ENCODE results near the gene POU6F2. TPM values are rescaled to one million over a fixed set of nuclear protein-coding genes. Genes with fewer than 3 reads are reported as not detected.

The POU6F2 gene
- total RNA-seq, 1 donor from 2014 or later, result 0.78 TPM

DNA sequence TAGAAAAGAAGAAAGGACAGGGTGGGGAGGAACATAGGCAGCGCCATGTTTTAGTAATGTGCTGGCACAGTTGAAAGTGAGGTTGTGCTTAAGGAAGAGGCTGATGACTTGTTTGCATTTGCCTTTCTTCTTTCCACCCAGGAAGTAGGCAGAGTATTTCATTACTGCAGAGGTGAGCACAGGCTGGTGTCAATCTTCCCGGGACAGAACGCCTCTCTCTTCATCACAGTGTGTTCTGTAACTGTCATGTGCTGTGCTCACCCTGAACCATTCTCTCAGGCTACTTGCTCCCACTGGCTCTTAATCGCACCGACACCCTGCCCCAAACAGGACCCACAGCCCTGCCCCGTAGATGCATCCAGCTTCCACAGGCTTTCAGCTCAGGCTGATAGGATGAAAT, 452.7 kb downstream of the POU6F2 start:
- no peaks in the 10 kb centered on the region for H3K4me1 ChIP-seq
- TF ChIP-seq, protein P1, sequence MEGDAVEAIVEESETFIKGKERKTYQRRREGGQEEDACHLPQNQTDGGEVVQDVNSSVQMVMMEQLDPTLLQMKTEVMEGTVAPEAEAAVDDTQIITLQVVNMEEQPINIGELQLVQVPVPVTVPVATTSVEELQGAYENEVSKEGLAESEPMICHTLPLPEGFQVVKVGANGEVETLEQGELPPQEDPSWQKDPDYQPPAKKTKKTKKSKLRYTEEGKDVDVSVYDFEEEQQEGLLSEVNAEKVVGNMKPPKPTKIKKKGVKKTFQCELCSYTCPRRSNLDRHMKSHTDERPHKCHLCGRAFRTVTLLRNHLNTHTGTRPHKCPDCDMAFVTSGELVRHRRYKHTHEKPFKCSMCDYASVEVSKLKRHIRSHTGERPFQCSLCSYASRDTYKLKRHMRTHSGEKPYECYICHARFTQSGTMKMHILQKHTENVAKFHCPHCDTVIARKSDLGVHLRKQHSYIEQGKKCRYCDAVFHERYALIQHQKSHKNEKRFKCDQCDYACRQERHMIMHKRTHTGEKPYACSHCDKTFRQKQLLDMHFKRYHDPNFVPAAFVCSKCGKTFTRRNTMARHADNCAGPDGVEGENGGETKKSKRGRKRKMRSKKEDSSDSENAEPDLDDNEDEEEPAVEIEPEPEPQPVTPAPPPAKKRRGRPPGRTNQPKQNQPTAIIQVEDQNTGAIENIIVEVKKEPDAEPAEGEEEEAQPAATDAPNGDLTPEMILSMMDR (IDR thresholded peaks at IDR 0.05), result no peak
- intact Hi-C loops (cut with DNase I), result no loop called here
- H3K9me3 ChIP-seq, result no peaks in the 10 kb centered on the region
- H3K27ac ChIP-seq, result no peak overlapping the region
- no peaks in the 10 kb centered on the region for H3K27me3 ChIP-seq
- DNase-seq, result no peak
- ATAC-seq, result no peak
- H3K36me3 ChIP-seq, result no peaks in the 10 kb centered on the region
- no peak overlapping the region for H3K4me3 ChIP-seq

DNA sequence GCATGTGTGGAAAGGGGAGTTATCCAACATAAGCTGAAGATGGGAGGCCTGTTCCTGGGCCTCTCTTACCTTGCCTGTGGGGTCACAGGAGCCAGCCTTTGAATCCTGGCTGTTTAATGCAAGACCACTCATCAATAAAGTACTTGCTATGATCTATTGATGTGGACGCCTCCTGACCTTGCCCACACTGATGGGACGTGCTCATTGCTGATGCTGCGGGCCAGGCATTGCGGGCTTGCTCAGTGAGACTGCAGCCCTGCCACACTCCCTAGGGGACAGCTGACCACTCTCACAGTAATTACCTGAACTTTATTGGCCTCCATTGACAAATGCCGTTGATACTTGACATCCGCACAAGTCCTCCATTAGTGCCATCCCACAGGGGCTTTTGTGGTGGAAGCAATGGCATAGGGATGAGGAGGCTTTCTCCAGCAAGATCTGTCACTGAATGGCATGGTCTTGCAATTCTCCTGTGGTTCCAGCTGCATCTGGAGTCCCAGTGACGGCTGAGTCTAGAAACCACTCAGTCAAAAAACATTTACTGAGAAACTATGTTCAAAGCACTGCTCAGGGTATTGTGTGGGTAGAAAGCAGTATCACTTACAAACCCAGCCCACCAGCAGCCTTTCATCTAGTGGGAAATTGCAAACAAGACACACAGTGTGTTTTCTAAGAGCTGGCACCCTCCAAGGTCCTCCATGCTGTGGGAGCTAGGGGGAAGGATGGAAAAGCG, 453.4 kb downstream of the POU6F2 start:
- DNase-seq, result no peak
- no peak overlapping the region for H3K27ac ChIP-seq
- TF ChIP-seq, protein P1 (IDR thresholded peaks at IDR 0.05), result no peak
- no peaks in the 10 kb centered on the region for H3K36me3 ChIP-seq
- no peaks in the 10 kb centered on the region for H3K27me3 ChIP-seq
- H3K4me1 ChIP-seq, result no peaks in the 10 kb centered on the region
- no peaks in the 10 kb centered on the region for H3K9me3 ChIP-seq
- intact Hi-C loops (cut with DNase I), result no loop called here
- H3K4me3 ChIP-seq, result no peak overlapping the region
- ATAC-seq, result no peak

DNA sequence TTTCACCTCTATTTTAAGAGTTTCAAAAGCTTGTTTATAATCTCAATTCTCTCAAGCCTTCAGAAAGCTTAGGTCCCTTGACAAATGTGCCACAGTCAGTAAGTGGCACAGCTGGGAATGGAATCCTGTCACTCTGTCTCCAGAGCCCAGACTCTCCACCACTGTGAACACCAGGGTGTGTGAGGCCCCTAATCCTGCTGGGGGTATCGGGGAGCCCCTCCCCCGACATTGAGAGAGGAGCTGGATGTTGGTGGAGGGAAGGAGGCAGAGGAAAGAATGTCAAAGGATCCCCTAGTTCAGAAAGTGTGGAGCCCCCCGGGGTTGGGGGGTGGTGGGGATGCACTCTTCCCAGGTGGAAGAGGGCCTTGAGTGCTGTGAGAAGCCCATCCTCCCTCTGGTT, 454.7 kb downstream of the POU6F2 start:
- TF ChIP-seq, protein P1 (IDR thresholded peaks at IDR 0.05), result no peak
- intact Hi-C loops (cut with DNase I), result no loop called here
- H3K27ac ChIP-seq, result no peak overlapping the region
- H3K27me3 ChIP-seq, result no peaks in the 10 kb centered on the region
- no peak for ATAC-seq
- no peak for DNase-seq
- H3K4me3 ChIP-seq, result no peak overlapping the region
- no peaks in the 10 kb centered on the region for H3K4me1 ChIP-seq
- H3K9me3 ChIP-seq, result no peaks in the 10 kb centered on the region
- no peaks in the 10 kb centered on the region for H3K36me3 ChIP-seq

DNA sequence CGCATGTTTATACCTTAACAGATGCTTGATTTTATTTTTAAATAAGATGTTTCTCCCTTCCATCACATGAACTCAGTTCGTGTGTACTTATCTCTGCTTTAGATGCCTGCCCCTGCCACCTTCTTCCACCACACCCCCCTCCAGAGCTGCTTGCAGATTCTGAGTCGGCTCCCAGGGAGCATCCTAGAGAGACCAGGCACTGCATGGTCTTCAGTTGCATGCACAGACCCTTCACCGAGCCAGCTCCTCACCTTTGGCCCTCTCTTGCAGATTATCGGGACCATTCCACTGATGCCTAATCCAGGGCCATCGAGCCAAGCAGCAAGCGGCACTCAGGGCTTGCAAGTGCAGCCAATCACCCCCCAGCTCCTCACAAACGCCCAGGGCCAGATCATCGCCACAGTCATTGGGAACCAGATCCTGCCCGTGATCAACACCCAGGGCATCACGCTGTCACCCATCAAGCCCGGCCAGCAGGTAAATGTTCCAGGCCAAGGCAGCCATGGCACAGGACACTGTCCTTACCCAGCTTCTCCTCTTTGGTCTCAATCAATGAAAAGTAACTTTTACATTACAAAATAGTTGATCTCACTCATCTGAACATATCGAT, 455.2 kb downstream of the POU6F2 start:
- Histone ChIP-seq H3K4me3 (no peak overlapping the region), H3K36me3 (no peaks in the 10 kb centered on the region), H3K27me3 (no peaks in the 10 kb centered on the region), H3K9me3 (no peaks in the 10 kb centered on the region), H3K4me1 (no peaks in the 10 kb centered on the region), H3K27ac (no peak overlapping the region)
- no peak for DNase-seq
- no peak for ATAC-seq
- TF ChIP-seq, protein P1 (IDR thresholded peaks at IDR 0.05), result no peak
- intact Hi-C loops (cut with DNase I), result no loop called here

DNA sequence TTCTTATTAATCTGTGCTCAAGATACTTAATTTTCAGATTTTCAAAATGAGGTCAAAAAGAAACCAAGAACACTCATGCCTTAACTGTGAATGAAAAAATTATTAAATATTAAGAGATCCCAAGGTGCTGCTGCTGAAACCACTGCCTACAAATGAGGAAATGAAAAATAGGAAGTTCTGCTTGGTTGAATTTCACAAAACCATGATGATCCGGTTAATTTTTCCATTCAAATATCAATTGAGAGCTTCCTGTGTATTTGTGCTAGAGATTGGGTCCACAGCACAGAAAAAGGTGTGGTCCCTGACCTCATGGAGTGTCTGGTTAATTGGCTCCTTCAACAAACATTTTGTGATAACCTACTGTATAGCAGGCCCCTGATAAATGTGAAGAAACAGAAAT, 455.8 kb downstream of the POU6F2 start:
- no peak for ATAC-seq
- H3K9me3 ChIP-seq, result no peaks in the 10 kb centered on the region
- intact Hi-C loops (cut with DNase I), result no loop called here

More for the DNA sequence above, 455.8 kb downstream of the POU6F2 start:
- TF ChIP-seq, protein P1 (IDR thresholded peaks at IDR 0.05), result no peak
- H3K27me3 ChIP-seq, result no peaks in the 10 kb centered on the region
- H3K4me3 ChIP-seq, result no peak overlapping the region
- H3K4me1 ChIP-seq, result no peaks in the 10 kb centered on the region
- H3K27ac ChIP-seq, result no peak overlapping the region
- H3K36me3 ChIP-seq, result no peaks in the 10 kb centered on the region
- DNase-seq, result no peak

Measured in upper lobe of right lung (tissue), 1 donor.